Measurements from ENCODE around the gene NCAPD2.

Gene NCAPD2

DNA sequence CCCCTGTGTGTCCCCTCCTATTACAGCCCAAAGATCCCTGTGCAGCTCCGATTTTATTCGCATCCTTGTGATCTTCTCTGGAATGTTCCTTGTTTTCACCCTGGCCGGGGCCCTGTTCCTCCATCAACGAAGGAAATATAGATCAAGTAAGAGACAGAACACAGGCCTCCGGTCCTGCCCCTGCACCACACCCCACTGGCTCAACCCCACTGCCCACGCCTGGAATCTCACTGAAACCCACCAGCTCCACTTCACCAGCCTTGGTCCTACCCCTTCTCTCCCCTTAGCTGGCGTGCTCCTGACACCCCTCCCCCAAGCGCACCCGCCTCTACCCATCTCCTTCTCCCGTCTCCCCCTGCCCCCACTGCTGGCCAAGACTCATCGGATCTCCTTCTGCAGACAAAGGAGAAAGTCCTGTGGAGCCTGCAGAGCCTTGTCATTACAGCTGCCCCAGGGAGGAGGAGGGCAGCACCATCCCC is 43.0 kb upstream of the NCAPD2 start:
- H3K79me2 ChIP-seq (ENCODE audit: low read length) = peaks cover 22% of the 10 kb centered on the region
- TF ChIP-seq, protein P1, sequence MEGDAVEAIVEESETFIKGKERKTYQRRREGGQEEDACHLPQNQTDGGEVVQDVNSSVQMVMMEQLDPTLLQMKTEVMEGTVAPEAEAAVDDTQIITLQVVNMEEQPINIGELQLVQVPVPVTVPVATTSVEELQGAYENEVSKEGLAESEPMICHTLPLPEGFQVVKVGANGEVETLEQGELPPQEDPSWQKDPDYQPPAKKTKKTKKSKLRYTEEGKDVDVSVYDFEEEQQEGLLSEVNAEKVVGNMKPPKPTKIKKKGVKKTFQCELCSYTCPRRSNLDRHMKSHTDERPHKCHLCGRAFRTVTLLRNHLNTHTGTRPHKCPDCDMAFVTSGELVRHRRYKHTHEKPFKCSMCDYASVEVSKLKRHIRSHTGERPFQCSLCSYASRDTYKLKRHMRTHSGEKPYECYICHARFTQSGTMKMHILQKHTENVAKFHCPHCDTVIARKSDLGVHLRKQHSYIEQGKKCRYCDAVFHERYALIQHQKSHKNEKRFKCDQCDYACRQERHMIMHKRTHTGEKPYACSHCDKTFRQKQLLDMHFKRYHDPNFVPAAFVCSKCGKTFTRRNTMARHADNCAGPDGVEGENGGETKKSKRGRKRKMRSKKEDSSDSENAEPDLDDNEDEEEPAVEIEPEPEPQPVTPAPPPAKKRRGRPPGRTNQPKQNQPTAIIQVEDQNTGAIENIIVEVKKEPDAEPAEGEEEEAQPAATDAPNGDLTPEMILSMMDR (IDR thresholded peaks at IDR 0.05; ENCODE audit: low read depth, low read length) = no peak
- TF ChIP-seq EZH2phosphoT487 (IDR thresholded peaks at IDR 0.05; ENCODE audit: low read depth) = no peak
- H3K36me3 ChIP-seq (replicated peaks; ENCODE audit: low read depth, low read length) = peaks cover 13% of the 10 kb centered on the region
- no peaks in the 10 kb centered on the region for H3K27me3 ChIP-seq (ENCODE audit: low read depth, low read length)
- peak overlapping the region; percentile 72 for H2AFZ ChIP-seq (ENCODE audit: low read depth, low read length)
- no peaks in the 10 kb centered on the region for H3K9me3 ChIP-seq (ENCODE audit: insufficient read depth, low read length)
- H3K4me3 ChIP-seq (ENCODE audit: low read length) = peak overlapping the region; percentile 94
- no peaks in the 10 kb centered on the region for H4K20me1 ChIP-seq (ENCODE audit: insufficient read depth, low read length)
- peaks cover 28% of the 10 kb centered on the region for H3K4me1 ChIP-seq (ENCODE audit: low read length)
- H3K27ac ChIP-seq (ENCODE audit: low read length) = peak overlapping the region; percentile 87
- H3K4me2 ChIP-seq (ENCODE audit: low read length) = peak overlapping the region; percentile 100
- H3K9ac ChIP-seq (ENCODE audit: low read length) = peak overlapping the region; percentile 98

DNA sequence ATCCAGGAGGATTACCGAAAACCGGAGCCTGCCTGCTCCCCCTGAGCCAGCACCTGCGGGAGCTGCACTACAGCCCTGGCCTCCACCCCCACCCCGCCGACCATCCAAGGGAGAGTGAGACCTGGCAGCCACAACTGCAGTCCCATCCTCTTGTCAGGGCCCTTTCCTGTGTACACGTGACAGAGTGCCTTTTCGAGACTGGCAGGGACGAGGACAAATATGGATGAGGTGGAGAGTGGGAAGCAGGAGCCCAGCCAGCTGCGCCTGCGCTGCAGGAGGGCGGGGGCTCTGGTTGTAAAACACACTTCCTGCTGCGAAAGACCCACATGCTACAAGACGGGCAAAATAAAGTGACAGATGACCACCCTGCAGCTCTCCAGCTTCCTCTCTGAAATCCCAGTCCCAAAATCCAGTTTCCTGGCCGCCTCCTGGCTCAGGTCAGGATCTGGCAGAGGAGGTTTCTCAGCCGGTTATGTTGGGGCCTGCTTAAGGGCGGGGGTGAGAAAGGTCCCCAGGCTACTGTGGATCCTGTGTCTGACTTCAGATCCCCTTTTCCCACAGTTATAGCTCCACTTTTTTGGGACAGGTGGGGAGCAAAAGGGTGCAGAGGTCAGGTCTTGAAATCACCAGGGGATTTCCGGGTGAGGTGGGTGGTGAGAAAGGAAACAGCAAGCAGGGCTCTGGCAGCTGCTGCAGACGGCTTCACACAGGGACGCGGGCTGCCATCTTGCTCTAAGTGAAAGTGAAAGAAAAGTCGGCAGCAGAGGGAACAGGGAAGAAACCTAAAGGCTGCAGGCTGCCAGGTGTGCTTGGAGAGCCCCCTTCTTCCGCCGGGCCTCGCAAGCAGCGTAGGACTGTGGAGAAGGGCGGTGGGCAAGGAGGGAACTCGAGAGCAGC is 42.3 kb upstream of the NCAPD2 start, which contains the start of gene TAPBPL:
TSS of gene TAPBPL (plus strand) at position 695 of the 897 bp plus-strand sequence. CDS start 207 bp downstream, outside the sequence.
- Histone ChIP-seq H3K4me1 (ENCODE audit: low read length) (peaks cover 24% of the 10 kb centered on the region), H3K4me2 (ENCODE audit: low read length) (peak within 1 kb of the TSS; percentile 100), H3K9me3 (ENCODE audit: insufficient read depth, low read length) (no peaks in the 10 kb centered on the region), H3K27me3 (ENCODE audit: low read depth, low read length) (no peaks in the 10 kb centered on the region), H4K20me1 (ENCODE audit: insufficient read depth, low read length) (no peaks in the 10 kb centered on the region), H2AFZ (ENCODE audit: low read depth, low read length) (peak within 1 kb of the TSS; percentile 72), H3K36me3 (replicated peaks; ENCODE audit: low read depth, low read length) (peaks cover 13% of the 10 kb centered on the region), H3K4me3 (ENCODE audit: low read length) (peak within 1 kb of the TSS; percentile 94), H3K9ac (ENCODE audit: low read length) (peak within 1 kb of the TSS; percentile 98), H3K79me2 (ENCODE audit: low read length) (peaks cover 22% of the 10 kb centered on the region), H3K27ac (ENCODE audit: low read length) (peak within 1 kb of the TSS; percentile 87)
- TF ChIP-seq EZH2phosphoT487 (IDR thresholded peaks at IDR 0.05; ENCODE audit: low read depth) = no peak
- TF ChIP-seq, protein P1 (IDR thresholded peaks at IDR 0.05; ENCODE audit: low read depth, low read length) = no peak

DNA sequence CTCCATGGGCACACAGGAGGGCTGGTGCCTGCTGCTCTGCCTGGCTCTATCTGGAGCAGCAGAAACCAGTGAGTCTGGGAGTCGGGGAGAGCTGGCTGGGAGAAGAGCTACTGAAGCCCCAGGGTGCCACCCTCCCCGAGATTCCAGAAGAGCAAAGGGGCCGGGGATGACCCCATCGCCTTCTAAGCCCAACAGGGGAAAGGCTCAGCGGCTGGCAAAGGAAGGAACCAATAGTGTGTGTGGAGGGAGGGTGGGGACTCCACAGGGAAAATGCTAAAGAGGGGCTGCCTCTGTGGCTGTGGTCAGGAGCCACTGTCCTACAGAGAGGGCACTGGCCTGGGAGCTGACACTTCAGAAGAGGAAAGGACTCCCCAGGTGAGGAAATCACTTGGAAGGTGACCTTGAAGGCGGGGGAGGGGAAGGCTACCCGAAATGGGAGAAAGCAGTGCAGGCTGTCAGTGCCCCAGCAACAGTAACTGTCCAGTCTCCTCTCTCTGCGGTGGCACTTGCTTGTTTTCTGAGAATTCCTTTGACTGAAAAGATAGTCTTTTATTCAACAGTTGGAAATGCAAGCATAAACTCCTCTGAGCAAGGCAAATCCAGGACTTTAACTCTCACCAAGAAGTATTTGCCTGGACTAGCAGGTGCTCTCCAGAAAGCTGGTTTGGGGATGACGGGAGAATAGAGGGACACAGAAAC is 41.5 kb upstream of the NCAPD2 start:
- Histone ChIP-seq H3K4me1 (ENCODE audit: low read length) (peaks cover 17% of the 10 kb centered on the region), H2AFZ (ENCODE audit: low read depth, low read length) (peak overlapping the region; percentile 22; the same call in 1 of the 2 replicates), H3K27ac (ENCODE audit: low read length) (peak overlapping the region; percentile 87), H3K4me2 (ENCODE audit: low read length) (peak overlapping the region; percentile 100), H3K9ac (ENCODE audit: low read length) (peak overlapping the region; percentile 98), H3K9me3 (ENCODE audit: insufficient read depth, low read length) (no peaks in the 10 kb centered on the region), H4K20me1 (ENCODE audit: insufficient read depth, low read length) (no peaks in the 10 kb centered on the region), H3K27me3 (ENCODE audit: low read depth, low read length) (no peaks in the 10 kb centered on the region), H3K79me2 (ENCODE audit: low read length) (peaks cover 22% of the 10 kb centered on the region), H3K4me3 (ENCODE audit: low read length) (peak overlapping the region; percentile 94), H3K36me3 (replicated peaks; ENCODE audit: low read depth, low read length) (peaks cover 16% of the 10 kb centered on the region)
- TF ChIP-seq, protein P1 (IDR thresholded peaks at IDR 0.05; ENCODE audit: low read depth, low read length) = no peak
- TF ChIP-seq EZH2phosphoT487 (IDR thresholded peaks at IDR 0.05; ENCODE audit: low read depth) = no peak
